SK-N-SH treated with all-trans-retinoic acid at 6 μM for 48 hours (cell line): ENCODE measurements around the gene TEX52.

Experiments used
- ATAC-seq: fragments of 200-7000 bp; cut with Tn5 transposase; 3 replicates; pipeline ENCODE4 v1.9.1; 2020; ENCODE audit warnings: mild to moderate bottlenecking, moderate library complexity
- ARNTL ChIP-seq: fragments of 450-650 bp; formaldehyde crosslinking; IDR thresholded peaks from 2 replicates; pipeline ENCODE4 v1.5.0; 2020; ENCODE audit warnings: low read depth, mild to moderate bottlenecking, moderate library complexity, borderline replicate concordance
- BACH2 ChIP-seq: fragments of 250-450 bp; sonication (Bioruptor Pico); IDR thresholded peaks from 2 replicates; pipeline ENCODE4 v1.9.0; 2021; ENCODE audit warnings: mild to moderate bottlenecking, borderline replicate concordance
- CREB5 ChIP-seq: fragments of 250-450 bp; sonication (Bioruptor Pico); IDR thresholded peaks from 2 replicates; pipeline ENCODE4 v1.5.1; 2020; ENCODE audit warnings: low read depth, mild to moderate bottlenecking, moderate library complexity
- CSDC2 ChIP-seq: fragments of 250-450 bp; sonication (Bioruptor Pico); IDR thresholded peaks from 2 replicates; pipeline ENCODE4 v1.5.0; 2020; ENCODE audit warnings: mild to moderate bottlenecking, moderate library complexity
- CSRNP3 ChIP-seq: fragments of 250-450 bp; sonication (Bioruptor Pico); IDR thresholded peaks from 2 replicates; pipeline ENCODE4 v1.5.1; 2021; ENCODE audit warnings: mild to moderate bottlenecking, moderate library complexity
- ESRRG ChIP-seq: fragments of 250-450 bp; sonication (Bioruptor Pico); IDR thresholded peaks from 2 replicates; pipeline ENCODE4 v1.6.1; 2021; ENCODE audit warnings: mild to moderate bottlenecking
- GLIS3 ChIP-seq: fragments of 250-450 bp; sonication (Bioruptor Pico); IDR thresholded peaks from 2 replicates; pipeline ENCODE4 v1.5.0; 2020; ENCODE audit warnings: mild to moderate bottlenecking, moderate library complexity
- OSR1 ChIP-seq: fragments of 250-450 bp; sonication (Bioruptor Pico); IDR thresholded peaks from 2 replicates; pipeline ENCODE4 v1.8.0; 2022; ENCODE audit warnings: moderate library complexity, mild to moderate bottlenecking, inconsistent platforms
- PATZ1 ChIP-seq: fragments of 250-450 bp; sonication (Bioruptor Pico); IDR thresholded peaks from 2 replicates; pipeline ENCODE4 v1.8.0; 2020; ENCODE audit warnings: mild to moderate bottlenecking, moderate library complexity, borderline replicate concordance
- PPARA ChIP-seq: fragments of 250-450 bp; sonication (Bioruptor Pico); IDR thresholded peaks from 2 replicates; pipeline ENCODE4 v1.5.0; 2020; ENCODE audit warnings: mild to moderate bottlenecking, borderline replicate concordance
- RARB ChIP-seq: fragments of 250-450 bp; sonication (Bioruptor Pico); IDR thresholded peaks from 2 replicates; pipeline ENCODE4 v1.8.0; 2021; ENCODE audit warnings: mild to moderate bottlenecking, moderate library complexity
- SNAI2 ChIP-seq: fragments of 250-450 bp; sonication (Bioruptor Pico); IDR thresholded peaks from 2 replicates; pipeline ENCODE4 v1.5.0; 2020; ENCODE audit warnings: mild to moderate bottlenecking, moderate library complexity
- TCF4 ChIP-seq: fragments of 250-450 bp; sonication (Bioruptor Pico); IDR thresholded peaks from 2 replicates; pipeline ENCODE4 v1.8.0; 2021; ENCODE audit warnings: mild to moderate bottlenecking, moderate library complexity, borderline replicate concordance
- TOX ChIP-seq: fragments of 250-450 bp; sonication (Bioruptor Pico); IDR thresholded peaks from 2 replicates; pipeline ENCODE4 v1.8.0; 2021; ENCODE audit warnings: mild to moderate bottlenecking, moderate library complexity, borderline replicate concordance
- TSHZ2 ChIP-seq: fragments of 250-450 bp; sonication (Bioruptor Pico); IDR thresholded peaks from 2 replicates; pipeline ENCODE4 v1.5.0; 2020; ENCODE audit warnings: mild to moderate bottlenecking, moderate library complexity
- ZC3H10 ChIP-seq: fragments of 250-450 bp; sonication (Bioruptor Pico); IDR thresholded peaks from 2 replicates; pipeline ENCODE4 v1.5.1; 2021; ENCODE audit warnings: mild to moderate bottlenecking, moderate library complexity
- ZFP30 ChIP-seq: fragments of 450-650 bp; formaldehyde crosslinking; IDR thresholded peaks from 2 replicates; pipeline ENCODE4 v1.5.0; 2022; ENCODE audit warnings: mild to moderate bottlenecking, moderate library complexity
- ZNF565 ChIP-seq: fragments of 450-650 bp; formaldehyde crosslinking; conservative IDR thresholded peaks from 2 replicates; pipeline ENCODE4 v1.5.0; 2020; ENCODE audit warnings: low read depth, mild to moderate bottlenecking, moderate library complexity
- ZNF70 ChIP-seq: fragments of 450-650 bp; formaldehyde crosslinking; IDR thresholded peaks from 2 replicates; pipeline ENCODE4 v1.5.0; 2020; ENCODE audit warnings: mild to moderate bottlenecking, moderate library complexity
- ZNF8 ChIP-seq: fragments of 450-650 bp; formaldehyde crosslinking; IDR thresholded peaks from 2 replicates; pipeline ENCODE4 v1.5.0; 2020; ENCODE audit warnings: mild to moderate bottlenecking, moderate library complexity

Gene TEX52

GRCh38 chr12:2902272-2902880, 45.5 kb upstream of the TEX52 start (continued):
- peak; percentile 57; the same call in 1 of the 2 replicates for TF ChIP-seq CREB5
- TF ChIP-seq GLIS3 (CRISPR knock-in tag), result no peak
- TF ChIP-seq ZNF8 (CRISPR knock-in tag), result no peak
- TF ChIP-seq ARNTL, result no peak
- TF ChIP-seq CSDC2 (CRISPR knock-in tag), result no peak

GRCh38 chr12:2900642-2901041, 43.8 kb upstream of the TEX52 start:
- no peak for ATAC-seq
- no peak for TF ChIP-seq ZNF70 (CRISPR knock-in tag)
- no peak for TF ChIP-seq CREB5
- no peak for TF ChIP-seq PATZ1 (CRISPR knock-in tag)
- TF ChIP-seq SNAI2, result no peak
- no peak for TF ChIP-seq BACH2
- no peak for TF ChIP-seq ESRRG (CRISPR knock-in tag)
- no peak for TF ChIP-seq GLIS3 (CRISPR knock-in tag)
- no peak for TF ChIP-seq ARNTL
- TF ChIP-seq RARB (CRISPR knock-in tag), result no peak
- TF ChIP-seq CSDC2 (CRISPR knock-in tag), result no peak
- no peak for TF ChIP-seq CSRNP3 (CRISPR knock-in tag)
- no peak for TF ChIP-seq OSR1 (CRISPR knock-in tag)
- no peak for TF ChIP-seq ZNF565 (CRISPR knock-in tag)
- TF ChIP-seq ZFP30, result no peak
- TF ChIP-seq PPARA, result no peak
- TF ChIP-seq, all 23 proteins: peak for 0

- no peak for TF ChIP-seq ARNTL
- no peak for TF ChIP-seq ZC3H10 (CRISPR knock-in tag)
- no peak for TF ChIP-seq PATZ1 (CRISPR knock-in tag)
- no peak for TF ChIP-seq ZNF70 (CRISPR knock-in tag)
- TF ChIP-seq ESRRG (CRISPR knock-in tag), result no peak
- TF ChIP-seq CREB5, result no peak
- TF ChIP-seq ZFP30, result no peak
- no peak for TF ChIP-seq TCF4 (CRISPR knock-in tag)
- TF ChIP-seq OSR1 (CRISPR knock-in tag), result no peak
- TF ChIP-seq SNAI2, result no peak
- no peak for TF ChIP-seq BACH2
- no peak for TF ChIP-seq GLIS3 (CRISPR knock-in tag)
- no peak for TF ChIP-seq ZNF8 (CRISPR knock-in tag)
- TF ChIP-seq TOX (CRISPR knock-in tag), result no peak
- no peak for ATAC-seq
Observed at GRCh38 chr12:2897418-2897817, 40.6 kb upstream of the TEX52 start.

GRCh38 chr12:2895511-2895910, 38.7 kb upstream of the TEX52 start:
- TF ChIP-seq TSHZ2 (no peak), ZNF565 (CRISPR knock-in tag) (no peak)
- ATAC-seq, result no peak
